NCI-H1048 (cell line): ENCODE measurements around the gene ITGB8.
A peak's percentile ranks its signal among the peaks of the same experiment; 100 is the strongest.
"Not testable (repeated sequence)": the region's sequence is repeated elsewhere in the genome, so short reads cannot be mapped to it uniquely, and the experiment has no call there.

Experiments
- DNase-seq: peaks from one replicate; lab custom pipeline; 2025; lab: John Stamatoyannopoulos, UW

ITGB8 gene

GRCh38 chr7:20330239-20330927 is at the start of gene ITGB8:
TSS of gene ITGB8 (plus strand) at chr7:20330900. CDS start at chr7:20331807, 907 bp downstream.
- peak; percentile 73 for DNase-seq

GRCh38 chr7:20282959-20283358 is 47.7 kb upstream of the ITGB8 start:
- DNase-seq, result no peak

GRCh38 chr7:20283385-20283784 is 47.3 kb upstream of the ITGB8 start:
- DNase-seq, result no peak

- DNase-seq, result no peak
Measured at GRCh38 chr7:20284003-20284770, 46.5 kb upstream of the ITGB8 start.

- no peak for DNase-seq
Measured at GRCh38 chr7:20284771-20285143, 45.9 kb upstream of the ITGB8 start.

- DNase-seq, result no peak
Measured at GRCh38 chr7:20287317-20287716, 43.4 kb upstream of the ITGB8 start.

GRCh38 chr7:20288036-20288435 is 42.7 kb upstream of the ITGB8 start:
- DNase-seq, result no peak

GRCh38 chr7:20290505-20291111 is 40.1 kb upstream of the ITGB8 start:
- DNase-seq, result no peak

- no peak for DNase-seq
Measured at GRCh38 chr7:20293336-20293735, 37.4 kb upstream of the ITGB8 start.

- no peak for DNase-seq
Measured at GRCh38 chr7:20296444-20296843, 34.3 kb upstream of the ITGB8 start.

- DNase-seq, result no peak
Measured at GRCh38 chr7:20296901-20297300, 33.8 kb upstream of the ITGB8 start.

- DNase-seq, result no peak
Measured at GRCh38 chr7:20298486-20298901, 32.2 kb upstream of the ITGB8 start.

- no peak for DNase-seq
Measured at GRCh38 chr7:20299145-20299544, 31.6 kb upstream of the ITGB8 start.

GRCh38 chr7:20299647-20300312 is 30.9 kb upstream of the ITGB8 start:
- DNase-seq, result no peak

GRCh38 chr7:20301311-20301939 is 29.3 kb upstream of the ITGB8 start:
- DNase-seq, result no peak

- not testable (repeated sequence) for DNase-seq
Measured at GRCh38 chr7:20302300-20302699, 28.4 kb upstream of the ITGB8 start.

- no peak for DNase-seq
Measured at GRCh38 chr7:20302891-20303290, 27.8 kb upstream of the ITGB8 start.

- no peak for DNase-seq
Measured at GRCh38 chr7:20304366-20304765, 26.3 kb upstream of the ITGB8 start.

GRCh38 chr7:20305726-20306125 is 25.0 kb upstream of the ITGB8 start:
- DNase-seq, result no peak

- DNase-seq, result no peak
Measured at GRCh38 chr7:20306180-20306946, 24.3 kb upstream of the ITGB8 start.

- DNase-seq, result no peak
Measured at GRCh38 chr7:20307119-20307518, 23.6 kb upstream of the ITGB8 start.
